G401.6 (cell line): Measurements from ENCODE around the gene PGAM4.
"Not testable (repeated sequence)": the region's sequence is repeated elsewhere in the genome, so short reads cannot be mapped to it uniquely, and the experiment has no call there.

Experiments used
- FAIRE-seq: peaks from 2 replicates; lab custom pipeline; 2012; peaks lifted over from hg19 to GRCh38; lab: Jason Lieb, UNC

PGAM4 gene

GRCh38 chrX:77924320-77924859, 45.0 kb downstream of the PGAM4 start:
- FAIRE-seq = no peak

- no peak for FAIRE-seq
Observed at GRCh38 chrX:77922787-77923186, 46.7 kb downstream of the PGAM4 start.

GRCh38 chrX:77919370-77919769, 50.1 kb downstream of the PGAM4 start:
- not testable (repeated sequence) for FAIRE-seq

- no peak for FAIRE-seq
Observed at GRCh38 chrX:77918568-77918967, 50.9 kb downstream of the PGAM4 start.
